HG03520 (cell line): ENCODE measurements around the gene C17orf114.

Source experiments
- ATAC-seq: cut with Tn5 transposase; IDR thresholded peaks from one replicate; pipeline ENCODE4 v1.9.1; 2021; ENCODE audit warnings: mild to moderate bottlenecking, moderate library complexity; ENCODE audit not compliant: unreplicated experiment

The C17orf114 gene

DNA sequence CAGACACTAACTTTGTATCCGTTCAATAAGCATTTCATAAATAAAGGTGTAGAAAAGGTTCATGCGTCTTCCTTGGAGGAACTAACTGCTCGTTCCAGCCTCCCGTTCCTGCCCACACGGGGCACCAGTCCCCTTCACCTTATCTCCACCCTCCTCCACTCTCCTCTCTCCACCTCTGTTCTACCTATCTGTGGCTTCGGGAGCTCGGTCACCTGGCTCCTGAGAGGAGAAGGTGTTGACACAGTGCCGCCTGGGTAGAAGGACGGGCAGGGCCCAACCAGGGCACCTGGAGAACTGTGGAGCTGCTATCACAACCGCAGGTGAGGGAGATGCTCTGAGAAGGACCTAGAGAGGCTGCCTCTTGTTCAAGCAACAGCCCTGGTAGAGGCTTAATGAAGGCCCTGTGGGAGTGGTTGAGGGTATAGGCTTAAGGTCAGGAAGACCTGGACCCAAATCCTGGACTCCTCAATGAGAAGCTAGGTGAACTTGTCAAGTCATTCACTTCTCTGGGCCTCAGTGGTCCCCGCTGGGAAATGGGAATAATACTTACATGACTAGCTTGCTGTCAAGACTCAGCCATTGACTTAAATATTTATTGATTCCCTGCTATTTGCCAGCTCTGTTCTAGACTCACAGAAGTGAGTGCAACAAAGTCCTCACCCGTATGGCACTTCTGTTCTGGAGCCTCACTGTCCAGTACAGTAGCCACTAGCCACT, 21.4 kb upstream of the C17orf114 start:
- no peak for ATAC-seq

DNA sequence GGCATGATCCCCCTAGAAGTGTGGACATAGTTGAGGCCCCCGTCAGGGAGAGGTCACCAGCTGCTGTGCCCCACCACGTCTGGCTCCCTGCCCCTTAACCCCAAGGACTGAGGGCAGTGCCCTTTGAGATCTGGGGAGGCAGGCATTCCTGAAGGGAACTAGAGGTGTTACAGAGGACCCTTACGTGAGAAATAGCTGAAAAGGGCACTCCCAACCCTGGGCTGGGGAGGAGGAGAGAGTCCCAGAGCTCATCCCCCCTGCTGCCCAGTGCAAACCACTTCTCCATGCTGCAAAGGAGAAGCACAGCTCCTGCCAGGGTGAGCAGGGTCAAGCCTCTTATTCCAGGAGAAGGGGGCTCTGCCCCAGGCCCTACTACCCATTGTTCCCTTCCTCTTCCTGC, 20.7 kb upstream of the C17orf114 start:
- no peak for ATAC-seq

DNA sequence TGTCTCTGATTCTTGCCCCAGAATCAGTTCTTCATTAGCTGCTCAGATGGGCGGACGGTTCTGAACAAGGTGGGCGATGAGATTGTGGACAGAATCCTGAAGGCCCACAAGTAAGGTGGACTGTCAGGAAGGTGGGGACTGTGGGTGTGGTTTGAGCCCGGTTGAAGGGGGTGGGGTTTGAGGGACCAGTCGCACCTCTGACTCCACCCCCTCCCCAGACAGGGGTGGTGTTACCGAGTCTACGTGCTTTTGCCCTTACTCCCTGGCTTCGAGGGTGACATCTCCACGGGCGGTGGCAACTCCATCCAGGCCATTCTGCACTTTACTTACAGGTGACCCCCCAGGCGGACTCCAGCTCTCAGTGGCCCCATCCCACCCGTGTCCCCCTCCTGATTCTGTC, 16.1 kb upstream of the C17orf114 start:
- no peak for ATAC-seq

DNA sequence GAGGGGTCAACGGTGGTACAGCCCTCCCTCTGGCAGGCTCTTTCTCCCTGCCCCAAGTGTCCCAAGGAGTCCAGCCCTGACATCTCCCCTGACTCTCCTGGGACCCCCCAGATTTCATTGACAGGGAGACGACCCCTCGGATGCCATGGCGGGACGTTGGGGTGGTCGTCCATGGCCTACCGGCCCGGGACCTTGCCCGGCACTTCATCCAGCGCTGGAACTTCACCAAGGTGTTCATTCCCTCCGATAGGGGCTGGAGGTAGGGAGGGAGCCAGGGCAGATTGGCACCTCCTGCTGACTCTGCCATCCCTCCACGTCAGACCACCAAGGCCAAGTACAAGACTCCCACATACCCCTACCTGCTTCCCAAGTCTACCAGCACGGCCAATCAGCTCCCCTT, 14.7 kb upstream of the C17orf114 start:
- ATAC-seq, result no peak

DNA sequence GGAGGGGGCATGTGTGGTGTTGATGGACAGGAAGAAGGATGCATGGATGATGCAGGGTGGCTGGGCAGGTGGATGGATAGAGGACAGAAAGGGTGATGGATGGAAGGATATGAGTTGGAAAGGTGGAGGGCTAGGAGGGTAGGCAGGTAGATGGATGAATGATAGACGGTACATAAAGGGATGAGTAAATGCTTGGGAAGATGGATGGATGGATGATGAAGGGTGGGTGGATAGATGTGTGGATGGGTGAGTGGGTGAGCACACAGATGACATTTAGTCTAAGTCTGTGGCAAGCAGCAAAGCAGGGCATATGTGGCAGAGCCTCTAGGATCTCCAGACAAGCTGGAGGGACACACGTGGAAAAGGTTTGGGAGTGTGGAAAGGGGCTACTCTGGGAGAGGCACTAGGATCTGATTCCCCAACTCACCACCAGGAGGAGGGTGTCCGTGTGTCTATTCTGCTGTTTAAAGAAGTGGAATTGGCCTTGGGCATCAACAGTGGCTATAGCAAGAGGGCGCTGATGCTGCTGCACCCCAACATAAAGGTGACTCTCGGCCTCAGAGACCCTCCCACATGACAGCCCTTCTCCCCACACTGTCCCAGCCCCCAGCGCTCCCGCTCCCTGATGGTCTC, 13.0 kb upstream of the C17orf114 start:
- no peak for ATAC-seq

DNA sequence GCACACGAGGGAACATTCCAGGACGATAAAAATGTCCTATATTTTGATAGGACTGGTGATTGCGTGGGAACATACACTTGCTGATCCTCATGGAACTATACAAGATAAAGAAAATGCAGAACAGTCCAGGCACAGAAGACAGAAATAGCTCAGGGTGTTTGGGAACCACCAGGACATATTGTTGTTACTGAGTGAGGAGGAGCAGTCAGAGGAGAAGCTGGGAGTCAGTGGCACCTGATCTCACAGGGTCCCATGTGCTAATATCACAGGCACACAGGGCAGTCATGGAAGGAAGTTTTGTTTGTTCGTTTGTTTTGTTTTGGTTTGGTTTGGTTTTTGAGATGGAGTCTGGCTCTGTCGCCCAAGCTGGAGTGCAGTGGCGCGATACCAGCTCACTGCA, 10.6 kb upstream of the C17orf114 start:
- no peak for ATAC-seq

DNA sequence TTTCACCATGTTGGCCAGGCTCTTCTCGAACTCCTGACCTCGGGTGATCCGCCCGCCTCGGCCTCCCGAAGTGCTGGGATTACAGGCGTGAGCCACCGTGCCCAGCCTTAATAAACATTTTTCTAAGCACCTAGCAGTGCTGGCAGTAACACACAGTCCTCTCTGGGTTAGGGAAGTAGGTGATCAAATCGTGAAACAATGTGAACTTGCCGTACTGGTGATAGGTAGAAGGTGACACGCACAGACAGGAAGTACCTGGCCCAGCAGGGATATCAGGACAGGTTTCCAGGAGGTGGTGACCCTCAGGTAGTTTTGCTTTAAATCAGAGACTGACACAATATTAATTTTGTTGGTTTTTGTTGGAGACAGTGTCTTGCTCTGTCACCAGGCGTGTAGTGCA, 9.3 kb upstream of the C17orf114 start:
- no peak for ATAC-seq

DNA sequence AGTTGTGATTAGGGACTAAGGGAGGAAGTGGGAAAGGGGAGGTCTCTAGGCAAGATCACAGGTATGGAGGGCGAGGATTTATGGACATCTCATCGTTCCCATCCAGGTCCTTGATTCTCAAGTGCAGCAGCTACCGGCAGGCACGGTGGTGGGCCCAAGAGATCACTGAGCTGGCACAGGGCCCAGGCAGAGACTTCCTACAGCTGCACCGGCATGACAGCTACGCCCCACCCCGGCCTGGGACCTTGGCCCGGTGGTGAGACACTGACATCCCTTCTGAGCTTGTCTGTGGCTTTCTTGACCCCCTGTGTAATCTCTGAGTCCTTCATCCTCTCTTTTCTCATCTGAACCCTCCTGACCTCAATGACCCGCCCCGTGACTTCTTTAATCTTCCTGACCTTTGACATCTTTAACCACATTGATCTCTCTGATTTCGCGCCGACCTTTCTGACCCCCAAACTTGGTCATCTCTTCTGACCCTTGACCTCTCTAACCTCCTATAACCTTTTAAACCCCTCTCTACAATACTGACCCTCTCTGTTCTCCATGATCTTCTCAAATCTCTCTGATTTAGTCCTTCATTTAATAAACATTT, 8.7 kb upstream of the C17orf114 start:
- ATAC-seq, result no peak

DNA sequence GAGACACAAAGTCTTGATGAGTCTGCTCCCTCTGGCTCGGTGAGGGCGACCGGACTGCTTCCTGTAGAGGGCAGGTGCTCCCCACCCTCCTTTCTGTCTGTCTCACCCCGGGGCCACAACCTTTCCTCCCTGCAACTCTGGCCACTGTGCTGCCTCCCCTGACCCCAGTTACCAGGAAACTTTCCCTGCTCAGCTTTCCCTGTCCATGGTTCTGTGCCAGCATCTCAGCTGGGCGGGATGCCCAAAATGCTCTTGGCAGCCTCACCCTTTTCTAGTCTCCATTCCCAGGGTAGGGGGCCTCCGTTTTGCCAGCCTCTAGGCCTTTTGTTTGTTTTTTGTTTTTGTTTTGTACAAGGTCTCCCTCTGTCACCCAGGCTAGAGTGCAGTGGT, 6.2 kb upstream of the C17orf114 start:
- no peak for ATAC-seq

DNA sequence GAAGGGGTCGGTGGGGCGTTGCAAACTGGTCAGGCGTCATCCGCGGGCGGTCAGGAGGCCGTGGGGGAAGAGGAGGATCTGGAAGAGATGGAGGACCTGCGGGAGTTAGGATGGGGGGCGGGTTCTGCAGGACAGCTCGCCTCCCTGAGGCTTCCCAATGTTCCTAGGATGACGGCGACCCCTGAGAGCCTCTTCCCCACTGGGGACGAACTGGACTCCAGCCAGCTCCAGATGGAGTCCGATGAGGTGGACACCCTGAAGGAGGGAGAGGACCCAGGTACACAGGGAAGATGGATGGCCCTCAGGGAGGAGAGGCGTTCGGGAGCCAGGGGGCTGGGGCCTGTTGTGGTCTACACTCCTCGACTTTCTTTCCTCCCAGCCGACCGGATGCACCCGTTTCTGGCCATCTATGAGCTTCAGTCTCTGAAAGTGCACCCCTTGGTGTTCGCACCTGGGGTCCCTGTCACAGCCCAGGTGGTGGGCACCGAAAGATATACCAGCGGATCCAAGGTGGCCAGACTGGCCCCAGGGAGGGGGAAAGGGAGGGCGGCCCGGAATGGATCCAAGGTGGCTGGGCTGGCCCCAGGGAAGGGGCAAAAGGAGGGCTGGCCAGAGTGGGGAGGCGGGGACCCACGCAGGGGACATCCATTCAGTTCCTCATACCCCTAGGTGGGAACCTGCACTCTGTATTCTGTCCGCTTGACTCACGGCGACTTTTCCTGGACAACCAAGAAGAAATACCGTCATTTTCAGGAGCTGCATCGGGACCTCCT, 5.7 kb upstream of the C17orf114 start:
- no peak for ATAC-seq

DNA sequence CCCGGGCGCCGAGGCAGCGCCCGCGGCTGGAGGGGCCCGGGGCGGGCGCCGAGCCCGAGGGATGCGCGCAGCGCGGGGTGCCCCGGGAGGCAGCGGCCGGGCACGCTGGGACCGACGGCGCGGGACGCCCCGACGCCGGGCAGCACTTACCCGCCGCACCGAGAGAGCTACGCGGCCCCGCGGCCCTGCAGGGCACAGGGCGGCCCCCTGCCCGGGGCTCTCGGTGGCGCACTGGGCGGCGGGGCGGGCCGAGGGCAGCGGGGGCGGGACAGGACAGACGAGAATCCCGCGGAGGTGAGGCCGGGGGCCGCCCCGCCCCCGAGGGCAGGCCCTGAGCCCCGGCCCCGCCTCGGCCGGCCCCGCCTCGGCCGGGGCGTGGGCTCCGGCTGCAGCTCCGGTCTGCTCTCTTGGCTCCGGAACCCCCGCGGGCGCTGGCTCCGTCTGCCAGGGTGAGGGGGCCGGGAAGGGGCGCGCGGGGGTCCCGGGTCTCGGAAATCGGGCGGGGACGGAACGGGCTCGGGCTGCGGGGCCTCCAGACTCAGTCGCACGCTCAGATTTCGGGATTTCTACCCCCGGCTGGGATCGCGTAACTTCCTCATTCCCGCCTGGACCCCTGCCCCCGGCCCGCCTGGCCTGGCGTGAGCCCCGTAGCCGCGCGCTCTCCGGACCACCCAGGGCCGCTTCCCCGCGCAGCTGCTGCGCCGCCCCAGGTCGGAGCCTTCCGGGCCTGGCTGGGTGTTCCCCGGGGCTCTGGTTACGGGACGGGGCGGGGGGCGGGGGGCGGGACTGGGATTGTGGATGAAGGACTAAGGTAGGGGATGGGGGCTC, 4.9 kb upstream of the C17orf114 start, which contains the start of gene PLD2:
PLD2 (plus strand) TSS at position 376 of the 828 bp plus-strand sequence. CDS start 621 bp downstream, outside the sequence.
- peak; percentile 81 for ATAC-seq

DNA sequence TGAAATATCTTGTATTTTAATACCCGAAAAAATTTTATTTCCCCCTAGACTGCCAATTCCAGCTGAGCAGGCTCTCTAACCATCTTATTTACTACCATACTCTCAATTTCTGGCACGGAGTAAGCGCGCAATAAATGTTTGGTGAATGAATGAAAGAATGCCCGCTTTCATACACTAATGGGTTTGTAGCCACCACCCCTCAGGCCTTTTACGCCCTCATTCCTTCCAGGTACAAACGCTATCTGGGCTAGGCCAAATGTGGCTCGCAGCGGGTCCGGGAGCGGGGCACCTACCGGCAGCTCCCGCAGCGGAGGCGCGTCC, 4.3 kb upstream of the C17orf114 start:
- ATAC-seq, result no peak

DNA sequence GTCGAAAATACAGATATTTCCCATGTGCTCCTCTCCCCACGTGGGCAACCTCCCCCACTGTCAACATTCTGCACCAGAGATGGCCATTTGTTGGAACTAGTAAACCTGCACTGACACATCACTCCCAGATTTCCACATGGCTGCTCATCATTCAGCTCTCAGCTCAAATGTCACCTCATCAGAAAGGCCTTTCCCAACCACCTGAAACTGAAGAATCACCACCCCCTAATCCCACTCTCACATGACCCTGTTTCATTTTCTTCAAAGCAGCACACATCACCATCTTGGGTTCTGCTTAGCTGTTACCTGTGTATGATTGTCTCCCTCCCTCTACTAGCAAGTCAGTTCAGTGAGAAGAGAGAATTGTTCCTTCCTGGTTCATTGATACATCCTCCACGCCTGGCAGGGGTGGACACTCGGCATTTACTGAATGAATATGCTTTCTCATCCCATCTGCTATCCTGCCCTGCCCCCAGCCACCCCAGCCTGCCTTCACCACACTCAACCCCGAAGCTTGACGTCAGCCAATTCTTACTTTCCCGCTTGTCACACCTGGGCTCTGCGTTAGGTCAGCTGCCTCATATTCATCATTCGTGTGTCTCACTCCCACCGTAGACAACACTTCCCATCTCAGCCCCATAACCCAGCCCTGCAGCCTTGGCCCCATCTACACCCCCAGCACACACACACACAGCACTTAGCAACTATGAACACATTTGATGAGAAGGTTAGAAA, 1.5 kb downstream of the C17orf114 start:
- no peak for ATAC-seq

DNA sequence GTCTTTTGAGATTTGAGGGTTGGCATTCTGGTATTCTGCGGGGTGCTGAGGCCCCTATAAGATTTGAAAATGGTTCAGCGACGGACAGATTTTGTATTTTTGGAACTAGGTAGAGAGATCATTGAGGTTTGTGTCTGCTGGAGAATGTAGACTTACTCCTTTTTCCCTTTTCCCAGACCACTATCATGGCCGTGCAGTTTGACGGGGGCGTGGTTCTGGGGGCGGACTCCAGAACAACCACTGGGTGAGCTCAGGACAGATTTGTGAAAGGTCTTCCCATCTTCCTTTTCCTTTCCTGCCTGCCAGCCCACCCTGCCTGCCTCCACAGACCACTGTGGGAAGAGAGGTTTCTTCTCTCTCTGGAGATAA, 5.6 kb downstream of the C17orf114 start:
- ATAC-seq, result no peak

DNA sequence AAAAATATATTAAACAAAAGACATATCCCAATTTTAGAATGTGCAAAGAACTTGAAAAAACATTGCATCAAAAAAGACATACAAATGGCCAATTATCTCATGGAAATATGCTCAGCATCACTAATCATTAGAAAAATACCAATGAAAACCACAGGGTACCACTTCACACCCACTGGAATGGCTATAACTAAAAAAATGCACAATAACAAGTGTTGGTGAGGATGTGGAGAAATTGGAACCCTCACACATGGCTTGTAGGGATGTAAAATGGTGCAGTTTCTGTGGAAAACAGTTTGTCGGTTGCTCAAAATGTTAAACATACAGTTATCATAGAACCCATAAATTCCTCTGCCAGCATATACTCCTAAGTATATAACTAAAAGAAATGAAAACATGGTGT, 7.0 kb downstream of the C17orf114 start:
- no peak for ATAC-seq

DNA sequence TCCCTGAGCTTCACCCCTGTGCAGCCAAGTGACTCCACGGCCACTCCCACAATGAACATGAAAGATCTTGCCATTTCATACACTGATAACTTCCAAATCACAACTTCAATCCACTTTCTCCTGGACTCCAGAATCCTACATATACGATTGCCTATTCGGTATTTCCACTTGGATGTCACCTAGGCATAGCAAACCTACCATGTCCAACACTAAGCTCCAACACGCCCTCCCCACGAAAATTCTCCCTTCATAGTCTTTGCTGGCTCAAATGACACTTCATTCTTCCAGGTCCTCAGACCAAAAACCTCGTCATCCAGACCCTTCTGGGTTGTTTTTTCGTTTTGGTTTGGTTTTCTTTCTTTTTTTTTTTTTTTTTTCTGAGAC, 11.4 kb downstream of the C17orf114 start:
- ATAC-seq, result no peak

DNA sequence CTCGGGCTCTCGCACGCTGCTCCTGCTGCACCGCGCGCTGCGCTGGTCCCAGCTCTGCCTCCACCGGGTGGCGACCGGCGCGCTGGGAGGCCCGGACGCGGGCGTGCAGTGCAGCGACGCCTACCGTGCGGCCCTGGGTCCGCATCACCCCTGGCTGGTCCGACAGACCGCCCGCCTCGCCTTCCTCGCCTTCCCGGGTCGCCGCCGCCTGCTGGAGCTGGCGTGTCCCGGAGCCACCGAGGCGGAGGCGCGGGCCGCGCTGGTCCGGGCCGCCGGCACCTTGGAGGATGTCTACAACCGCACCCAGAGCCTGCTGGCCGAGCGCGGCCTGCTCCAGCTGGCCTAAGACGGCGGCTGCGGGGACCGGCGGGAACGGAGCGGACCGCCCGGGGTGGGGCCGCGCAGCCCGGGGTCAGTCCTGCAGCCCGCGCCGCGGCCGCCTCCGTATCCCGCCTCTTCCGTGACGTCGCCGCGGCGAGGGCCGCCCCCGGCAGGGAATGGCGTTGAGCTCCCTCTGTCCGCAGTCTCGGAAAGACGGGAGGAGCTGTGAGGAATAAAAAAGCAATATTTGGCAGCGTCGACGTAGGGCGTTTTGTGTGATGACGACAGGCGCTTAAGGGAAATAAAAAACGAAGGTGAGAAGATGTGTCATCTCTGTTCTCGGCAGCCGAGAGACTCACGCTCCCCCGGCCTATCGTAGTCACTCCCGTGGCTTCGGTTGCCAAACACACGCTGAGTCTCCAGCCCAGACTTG, 12.0 kb downstream of the C17orf114 start:
- ATAC-seq, result peak; percentile 85

DNA sequence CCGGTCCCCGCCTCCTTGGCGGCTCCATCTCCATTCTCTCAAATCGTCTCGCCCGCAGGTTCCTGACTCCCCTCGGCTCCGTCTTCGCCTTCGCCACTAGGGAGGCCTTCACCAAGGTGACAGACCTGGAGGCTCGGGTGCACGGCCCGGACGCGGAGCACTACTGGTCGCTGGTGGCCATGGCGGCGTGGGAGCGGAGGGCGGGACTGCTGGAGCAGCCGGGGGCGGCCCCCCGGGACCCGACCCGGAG, 12.5 kb downstream of the C17orf114 start:
- ATAC-seq, result no peak

DNA sequence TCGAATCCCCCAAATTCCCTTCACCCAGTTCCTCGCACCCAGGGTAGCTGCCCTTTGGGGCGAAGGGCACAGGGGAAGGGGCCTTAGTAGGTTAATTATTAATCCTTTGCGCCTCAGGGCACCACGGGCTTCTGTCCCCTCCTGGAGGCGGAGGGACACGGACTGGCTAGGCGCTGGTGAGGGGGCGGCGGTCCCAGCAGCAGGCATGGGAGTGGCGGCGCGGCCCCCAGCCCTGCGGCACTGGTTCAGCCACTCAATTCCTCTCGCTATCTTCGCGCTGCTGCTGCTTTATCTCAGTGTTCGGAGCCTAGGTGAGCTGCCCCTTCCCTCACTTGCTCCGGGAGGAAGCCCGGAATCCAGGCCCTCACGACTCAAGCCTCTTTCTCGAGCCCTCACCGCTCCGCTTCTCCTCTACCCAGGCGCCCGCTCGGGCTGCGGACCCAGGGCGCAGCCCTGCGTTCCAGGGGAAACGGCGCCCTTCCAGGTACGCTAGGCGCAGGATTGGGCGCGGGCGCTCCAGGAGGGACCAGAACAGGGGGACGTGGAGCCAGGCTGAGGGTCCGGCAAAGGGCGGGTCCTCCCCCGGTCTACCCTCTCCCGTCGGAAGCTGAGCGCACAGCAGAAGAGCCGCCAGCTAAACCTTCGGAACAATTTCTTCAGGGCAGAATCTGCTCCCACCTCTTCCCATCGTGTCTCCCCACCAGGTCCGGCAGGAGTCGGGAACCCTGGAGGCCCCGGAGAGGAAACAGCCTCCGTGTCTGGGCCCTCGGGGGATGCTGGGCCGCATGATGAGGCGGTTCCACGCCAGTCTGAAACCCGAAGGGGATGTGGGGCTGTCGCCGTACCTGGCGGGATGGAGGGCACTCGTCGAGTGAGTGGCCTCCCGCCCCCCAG, 13.1 kb downstream of the C17orf114 start, which contains the start of gene GLTPD2:
GLTPD2 (plus strand) TSS at position 158 of the 894 bp plus-strand sequence; CDS start at position 206, 48 bp downstream.
- no peak for ATAC-seq
